Mucosa of descending colon (tissue), 3 donors: ENCODE measurements around the gene DHX35. TPM values are rescaled to one million over a fixed set of nuclear protein-coding genes. Genes with fewer than 3 reads are reported as not detected.

Source experiments
- ATAC-seq: fragments of 200-7000 bp; cut with Tn5 transposase; one replicate; pipeline ENCODE4 v1.9.1; 2020; ENCODE audit warnings: mild to moderate bottlenecking, moderate library complexity
- DNase-seq, 3 donors: peaks; one replicate each; pipeline ENCODE4 v3.0.0-alpha.2; 2020
- H3K36me3 ChIP-seq: fragments of 200-600 bp; one replicate; pipeline ENCODE4 v1.8.0; 2021; ENCODE audit warnings: low read depth, mild to moderate bottlenecking
- H3K4me1 ChIP-seq: fragments of 200-600 bp; one replicate; pipeline ENCODE4 v1.8.0; 2021; ENCODE audit warnings: low read depth, mild to moderate bottlenecking
- H3K4me3 ChIP-seq: fragments of 200-600 bp; one replicate; pipeline ENCODE4 v1.8.0; 2021; ENCODE audit warnings: mild to moderate bottlenecking
- H3K9me3 ChIP-seq: fragments of 200-600 bp; one replicate; pipeline ENCODE4 v1.8.0; 2021; ENCODE audit warnings: mild to moderate bottlenecking
- intact Hi-C, 2 donors: fragments of 100-400 bp; cut with DNase I in 1 of 2; cut with micrococcal nuclease in 1 of 2; formaldehyde crosslinking; loops; one replicate each; pipeline versions ENCODE4 v1.11.0 to v1.11.1; 2022; cut with DNase I, micrococcal nuclease
- total RNA-seq, 3 donors: library from RNA; stranded (reverse); fragmentation: NEBNext Ultra II Directional in 2 of 3; extraction: Animal tissue kit (Norgen Biotek cat#: 25700) in 2 of 3; gene quantifications; one replicate each; pipeline versions ENCODE4 v1.2.1 to v1.2.4, GENCODE V29; 2021 to 2023
- TF ChIP-seq, protein P1 (sequence below): fragments of 200-600 bp; IDR thresholded peaks from one replicate; pipeline ENCODE4 v1.8.0; 2022; ENCODE audit warnings: antibody characterized with exemption, mild to moderate bottlenecking
- donor health status: DM: no; HTN: no; CAD: no; lungs with moderate emphysema.
- donor health status: DM: no; HTN: no; CAD: no.
- donor health status: DM: no; HTN: yes; CAD: no.

DHX35 gene
- total RNA-seq, 3 donors from 2014 or later: 14.8 to 16.4 (median 16.3) TPM

DNA sequence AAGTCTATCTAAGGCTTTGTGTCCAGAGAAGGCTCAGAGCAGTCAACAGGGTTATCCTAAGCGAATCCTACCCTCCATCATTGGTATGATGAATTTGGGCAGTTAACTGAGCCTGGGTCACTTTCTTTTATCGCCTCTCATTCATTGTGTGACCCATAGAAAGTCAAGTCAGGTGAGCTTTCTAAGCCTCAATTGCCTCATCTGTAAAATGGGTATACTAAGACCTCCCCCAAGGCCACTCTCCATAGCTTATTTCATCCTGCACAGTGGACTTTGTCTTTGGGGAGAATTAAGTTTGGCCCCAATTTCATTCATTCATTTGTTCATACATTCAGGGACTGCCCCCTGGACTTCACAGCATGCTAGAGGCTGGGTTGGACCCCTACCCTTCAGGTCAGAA is 110.5 kb downstream of the DHX35 start:
- Histone ChIP-seq H3K4me3 (no peak overlapping the region), H3K36me3 (no peaks in the 10 kb centered on the region), H3K9me3 (no peaks in the 10 kb centered on the region), H3K4me1 (no peaks in the 10 kb centered on the region)
- intact Hi-C loops: no loop called here
- ATAC-seq (no peak), DNase-seq (no peak)
- TF ChIP-seq, protein P1, sequence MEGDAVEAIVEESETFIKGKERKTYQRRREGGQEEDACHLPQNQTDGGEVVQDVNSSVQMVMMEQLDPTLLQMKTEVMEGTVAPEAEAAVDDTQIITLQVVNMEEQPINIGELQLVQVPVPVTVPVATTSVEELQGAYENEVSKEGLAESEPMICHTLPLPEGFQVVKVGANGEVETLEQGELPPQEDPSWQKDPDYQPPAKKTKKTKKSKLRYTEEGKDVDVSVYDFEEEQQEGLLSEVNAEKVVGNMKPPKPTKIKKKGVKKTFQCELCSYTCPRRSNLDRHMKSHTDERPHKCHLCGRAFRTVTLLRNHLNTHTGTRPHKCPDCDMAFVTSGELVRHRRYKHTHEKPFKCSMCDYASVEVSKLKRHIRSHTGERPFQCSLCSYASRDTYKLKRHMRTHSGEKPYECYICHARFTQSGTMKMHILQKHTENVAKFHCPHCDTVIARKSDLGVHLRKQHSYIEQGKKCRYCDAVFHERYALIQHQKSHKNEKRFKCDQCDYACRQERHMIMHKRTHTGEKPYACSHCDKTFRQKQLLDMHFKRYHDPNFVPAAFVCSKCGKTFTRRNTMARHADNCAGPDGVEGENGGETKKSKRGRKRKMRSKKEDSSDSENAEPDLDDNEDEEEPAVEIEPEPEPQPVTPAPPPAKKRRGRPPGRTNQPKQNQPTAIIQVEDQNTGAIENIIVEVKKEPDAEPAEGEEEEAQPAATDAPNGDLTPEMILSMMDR: no peak

DNA sequence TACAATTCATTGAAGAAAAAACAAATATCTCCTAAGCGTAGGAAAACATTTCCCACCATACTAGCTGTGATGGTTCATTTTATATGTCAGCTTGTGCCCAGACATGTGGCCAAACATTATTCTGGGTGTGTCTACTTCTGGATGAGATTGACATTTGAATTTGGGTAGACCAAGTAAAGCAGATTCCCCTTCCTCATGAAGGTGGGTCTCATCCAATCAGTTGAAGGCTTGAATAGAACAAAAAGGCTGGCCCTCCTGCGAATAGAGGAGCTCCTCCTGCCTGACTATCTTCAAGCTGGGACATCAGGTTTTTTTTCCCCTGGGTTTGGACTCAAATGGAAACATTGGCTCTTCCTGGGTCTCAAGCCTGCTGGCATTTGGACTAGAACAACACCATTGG is 113.6 kb downstream of the DHX35 start:
- TF ChIP-seq, protein P1: no peak
- Histone ChIP-seq H3K36me3 (no peaks in the 10 kb centered on the region), H3K4me1 (no peaks in the 10 kb centered on the region), H3K4me3 (no peak overlapping the region), H3K9me3 (no peaks in the 10 kb centered on the region)
- ATAC-seq (no peak), DNase-seq (no peak)
- intact Hi-C loops: no loop called here

DNA sequence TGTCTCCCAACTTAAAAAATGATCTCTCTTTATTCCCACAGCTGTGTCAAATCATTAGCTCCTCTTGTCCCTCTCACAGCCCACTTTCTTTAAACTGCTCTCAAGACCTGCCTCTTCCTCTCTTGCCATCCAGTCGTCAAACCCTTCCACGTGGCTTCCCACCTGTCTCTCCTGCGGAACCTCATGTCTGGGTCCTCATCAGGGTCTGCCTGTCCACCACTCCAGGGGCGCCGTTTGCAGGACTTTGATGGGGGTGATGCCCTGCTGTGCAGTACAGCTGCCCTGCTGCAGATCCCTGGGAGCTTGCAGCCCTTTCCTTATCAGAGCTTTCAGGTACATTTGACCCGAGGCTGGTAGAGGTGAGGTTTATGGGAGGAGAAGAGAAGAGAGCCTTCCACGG is 114.8 kb downstream of the DHX35 start:
- H3K4me3 ChIP-seq: no peak overlapping the region
- H3K9me3 ChIP-seq: no peaks in the 10 kb centered on the region
- no peaks in the 10 kb centered on the region for H3K4me1 ChIP-seq
- DNase-seq: no peak
- H3K36me3 ChIP-seq: no peaks in the 10 kb centered on the region
- intact Hi-C loops: no loop called here
- TF ChIP-seq, protein P1: no peak
- ATAC-seq: no peak

DNA sequence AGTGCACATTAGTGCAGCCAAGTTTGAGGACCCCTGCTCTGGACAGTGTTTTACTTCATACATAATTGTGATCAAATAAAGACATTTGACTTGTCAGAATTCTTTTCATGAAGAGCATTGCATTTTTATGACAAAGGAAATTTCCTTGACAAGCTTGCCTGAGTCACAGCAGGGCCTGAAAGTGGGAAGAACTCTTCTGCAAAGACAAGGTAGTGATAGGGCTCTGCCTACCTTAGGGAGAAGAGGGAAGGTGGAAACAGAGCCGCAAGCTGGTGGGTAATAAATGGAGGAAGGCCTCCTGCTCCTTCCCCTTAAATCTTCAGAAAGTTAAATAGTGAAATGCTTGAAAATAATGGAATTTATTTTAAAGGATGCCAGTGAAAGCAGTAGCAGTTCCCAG is 118.2 kb downstream of the DHX35 start:
- TF ChIP-seq, protein P1: no peak
- no peaks in the 10 kb centered on the region for H3K4me1 ChIP-seq
- no peaks in the 10 kb centered on the region for H3K9me3 ChIP-seq
- intact Hi-C loops: no loop called here
- DNase-seq (no peak), ATAC-seq (no peak)
- H3K4me3 ChIP-seq: no peak overlapping the region
- no peaks in the 10 kb centered on the region for H3K36me3 ChIP-seq

DNA sequence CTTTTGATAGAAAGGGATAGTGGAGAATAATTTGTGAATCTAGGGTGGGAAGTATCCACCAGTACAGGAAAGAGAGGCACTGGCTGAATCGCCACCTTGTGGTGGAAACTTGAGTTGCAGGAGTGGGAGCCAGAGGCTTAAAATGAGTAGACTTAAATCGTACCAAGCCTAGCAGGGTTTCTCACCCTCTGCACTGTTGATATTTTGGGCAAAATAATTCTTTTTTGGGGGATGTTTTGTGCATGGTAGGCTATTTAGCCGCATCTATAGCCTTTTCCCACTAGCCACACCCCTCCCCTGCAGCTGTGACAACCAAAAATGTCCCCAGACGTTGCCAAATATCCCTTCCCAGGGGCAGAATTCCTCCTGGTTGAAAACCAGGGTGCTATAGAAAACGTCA is 119.1 kb downstream of the DHX35 start:
- Histone ChIP-seq H3K4me3 (no peak overlapping the region), H3K9me3 (no peaks in the 10 kb centered on the region), H3K36me3 (no peaks in the 10 kb centered on the region), H3K4me1 (no peaks in the 10 kb centered on the region)
- intact Hi-C loops: no loop called here
- DNase-seq (peak in 2 of 3 donors; percentile 83 to 94), ATAC-seq (peak; percentile 84)
- TF ChIP-seq, protein P1: peak; percentile 92
